Colon (tissue), 2 donors: ENCODE data around the gene TMEM171.

Experiments used
- FAIRE-seq: peaks from 2 replicates; lab custom pipeline; 2012; peaks lifted over from hg19 to GRCh38; lab: Jason Lieb, UNC
- donor health status: control.
- donor health status: control.

The TMEM171 gene

GRCh38 chr5:73152411-73153388 lies 32.3 kb downstream of the TMEM171 start:
- FAIRE-seq: no peak

- FAIRE-seq: no peak
Observed at GRCh38 chr5:73153513-73153912, 33.1 kb downstream of the TMEM171 start.

GRCh38 chr5:73154208-73155006 lies 34.0 kb downstream of the TMEM171 start:
- FAIRE-seq: no peak

- no peak for FAIRE-seq
Observed at GRCh38 chr5:73155271-73156222, 35.2 kb downstream of the TMEM171 start.

GRCh38 chr5:73157414-73158303 lies 37.3 kb downstream of the TMEM171 start:
- no peak for FAIRE-seq

- FAIRE-seq: no peak
Observed at GRCh38 chr5:73158313-73158712, 37.9 kb downstream of the TMEM171 start.

- no peak for FAIRE-seq
Observed at GRCh38 chr5:73160239-73160671, 39.9 kb downstream of the TMEM171 start.

- no peak for FAIRE-seq
Observed at GRCh38 chr5:73170522-73170921, 50.1 kb downstream of the TMEM171 start.

GRCh38 chr5:73171495-73171894 lies 51.1 kb downstream of the TMEM171 start:
- no peak for FAIRE-seq

- FAIRE-seq: no peak
Observed at GRCh38 chr5:73172951-73173350, 52.6 kb downstream of the TMEM171 start, which contains the start of gene TMEM174. Gene TMEM174 (plus strand): TSS chr5:73173193. CDS start chr5:73173244, 51 bp downstream.

GRCh38 chr5:73174100-73174815 lies 53.9 kb downstream of the TMEM171 start:
- no peak for FAIRE-seq

- no peak for FAIRE-seq
Observed at GRCh38 chr5:73176250-73176649, 55.9 kb downstream of the TMEM171 start.

GRCh38 chr5:73178265-73178664 lies 57.9 kb downstream of the TMEM171 start:
- no peak for FAIRE-seq

GRCh38 chr5:73179730-73180129 lies 59.4 kb downstream of the TMEM171 start:
- no peak for FAIRE-seq

GRCh38 chr5:73180566-73180965 lies 60.2 kb downstream of the TMEM171 start:
- FAIRE-seq: no peak
